ENCODE data around the gene KIF2A.

DNA sequence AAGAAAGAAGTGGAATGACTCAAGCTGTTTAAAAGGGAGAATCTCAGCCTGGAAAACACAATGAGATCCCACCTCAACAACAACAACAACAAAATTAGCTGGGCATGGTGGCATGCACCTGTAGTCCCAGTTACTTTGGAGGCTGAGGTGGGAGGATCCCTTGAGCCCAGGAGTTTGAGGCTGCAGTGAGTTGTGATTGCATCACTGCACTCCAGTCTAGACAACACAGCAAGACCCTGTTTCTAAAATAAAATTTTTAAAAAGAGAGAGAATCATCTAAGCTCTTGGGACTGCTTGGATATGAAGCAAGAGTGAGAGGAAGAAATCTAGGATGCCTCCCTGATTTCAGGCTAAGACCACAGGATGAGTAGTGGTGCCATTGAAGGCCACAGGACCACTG, 47.4 kb upstream of the KIF2A start:
- TF ChIP-seq, protein P1, sequence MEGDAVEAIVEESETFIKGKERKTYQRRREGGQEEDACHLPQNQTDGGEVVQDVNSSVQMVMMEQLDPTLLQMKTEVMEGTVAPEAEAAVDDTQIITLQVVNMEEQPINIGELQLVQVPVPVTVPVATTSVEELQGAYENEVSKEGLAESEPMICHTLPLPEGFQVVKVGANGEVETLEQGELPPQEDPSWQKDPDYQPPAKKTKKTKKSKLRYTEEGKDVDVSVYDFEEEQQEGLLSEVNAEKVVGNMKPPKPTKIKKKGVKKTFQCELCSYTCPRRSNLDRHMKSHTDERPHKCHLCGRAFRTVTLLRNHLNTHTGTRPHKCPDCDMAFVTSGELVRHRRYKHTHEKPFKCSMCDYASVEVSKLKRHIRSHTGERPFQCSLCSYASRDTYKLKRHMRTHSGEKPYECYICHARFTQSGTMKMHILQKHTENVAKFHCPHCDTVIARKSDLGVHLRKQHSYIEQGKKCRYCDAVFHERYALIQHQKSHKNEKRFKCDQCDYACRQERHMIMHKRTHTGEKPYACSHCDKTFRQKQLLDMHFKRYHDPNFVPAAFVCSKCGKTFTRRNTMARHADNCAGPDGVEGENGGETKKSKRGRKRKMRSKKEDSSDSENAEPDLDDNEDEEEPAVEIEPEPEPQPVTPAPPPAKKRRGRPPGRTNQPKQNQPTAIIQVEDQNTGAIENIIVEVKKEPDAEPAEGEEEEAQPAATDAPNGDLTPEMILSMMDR (IDR thresholded peaks at IDR 0.05; ENCODE audit: low read length), result no peak
- no peak for TF ChIP-seq EZH2 (optimal IDR thresholded peaks at IDR 0.05; ENCODE audit: low read depth, low read length)

Data from MM.1S (cell line).